Activated T-helper 2 cell treated with anti-CD3 and anti-CD28 coated beads, Interferon-gamma antibody, Interleukin-2, Interleukin-4, amounts not matched to agents 10 μg/mL and 5 μg/mL and 100 μg/mL, durations not matched to agents 14 hours and 24 hours and 36 hours (primary cell): ENCODE measurements around the gene ZC3H7B. TPM values are rescaled to one million over a fixed set of nuclear protein-coding genes. Genes with fewer than 3 reads are reported as not detected.

Experiments used
- DNase-seq: peaks from one replicate; pipeline ENCODE4 v3.0.0; 2021; ENCODE audit warnings: low spot score
- H3K27ac Mint-ChIP-seq: one replicate; pipeline ENCODE4 v1.8.0; 2021; ENCODE audit warnings: mixed read lengths
- H3K27me3 Mint-ChIP-seq: one replicate; pipeline ENCODE4 v1.8.0; 2021; ENCODE audit warnings: low read depth, mixed read lengths
- H3K36me3 Mint-ChIP-seq: one replicate; pipeline ENCODE4 v1.8.0; 2021; ENCODE audit warnings: low read depth, mixed read lengths
- H3K4me1 Mint-ChIP-seq: one replicate; pipeline ENCODE4 v1.8.0; 2021; ENCODE audit warnings: low read depth, mixed read lengths
- H3K4me3 Mint-ChIP-seq: one replicate; pipeline ENCODE4 v1.8.0; 2021; ENCODE audit warnings: low read depth, mild to moderate bottlenecking, moderate library complexity, mixed read lengths
- H3K9me3 Mint-ChIP-seq: one replicate; pipeline ENCODE4 v1.8.0; 2021; ENCODE audit warnings: mixed read lengths
- intact Hi-C: fragments of 100-400 bp; cut with micrococcal nuclease; formaldehyde crosslinking; loops from one replicate; pipeline ENCODE4 v1.15.1; 2023
- total RNA-seq: library from RNA; stranded (reverse); gene quantifications from 2 replicates; pipeline ENCODE4 v1.2.3, GENCODE V29; 2022

ZC3H7B gene
- total RNA-seq, 1 donor from 2014 or later: 66.0 TPM

- H3K27me3 Mint-ChIP-seq: no peaks in the 10 kb centered on the region
- no peak for DNase-seq
- no peaks in the 10 kb centered on the region for H3K9me3 Mint-ChIP-seq
- no peak overlapping the region for H3K4me3 Mint-ChIP-seq
- no peak overlapping the region for H3K27ac Mint-ChIP-seq
- peaks cover 2% of the 10 kb centered on the region for H3K4me1 Mint-ChIP-seq
- intact Hi-C loops: no loop called here
- H3K36me3 Mint-ChIP-seq: peaks cover 45% of the 10 kb centered on the region
These were observed 39.0 kb downstream of the ZC3H7B start for GRCh38 chr22:41340357-41340756.

GRCh38 chr22:41341012-41341411, 39.7 kb downstream of the ZC3H7B start:
- no peak for DNase-seq
- Mint-ChIP-seq H3K36me3 (peaks cover 39% of the 10 kb centered on the region), H3K27me3 (no peaks in the 10 kb centered on the region), H3K27ac (no peak overlapping the region), H3K9me3 (no peaks in the 10 kb centered on the region), H3K4me1 (no peaks in the 10 kb centered on the region), H3K4me3 (no peak overlapping the region)
- intact Hi-C loops: no loop called here

DNA sequence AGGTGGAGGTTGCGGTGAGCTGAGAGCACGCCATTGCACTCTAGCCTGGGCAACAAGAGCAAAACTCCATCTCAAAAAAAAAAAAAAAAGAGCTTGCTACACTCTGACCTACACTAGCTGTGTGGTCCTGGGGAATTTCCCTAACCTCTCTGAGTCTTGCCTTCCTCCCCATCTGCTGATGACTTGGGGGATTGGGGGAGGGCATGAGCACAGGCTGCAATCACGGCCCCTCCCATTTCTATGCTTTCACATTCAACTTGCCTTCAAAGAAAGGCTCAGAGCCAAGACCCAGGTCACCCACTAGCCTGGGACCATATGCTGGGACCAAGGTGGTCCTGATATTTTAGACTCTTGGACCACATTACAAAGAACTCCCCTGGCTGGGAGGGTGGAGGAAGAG, 40.7 kb downstream of the ZC3H7B start:
- H3K27ac Mint-ChIP-seq: peak overlapping the region; percentile 38
- H3K9me3 Mint-ChIP-seq: no peaks in the 10 kb centered on the region
- H3K27me3 Mint-ChIP-seq: no peaks in the 10 kb centered on the region
- intact Hi-C loops: no loop called here
- no peaks in the 10 kb centered on the region for H3K4me1 Mint-ChIP-seq
- DNase-seq: no peak
- peaks cover 42% of the 10 kb centered on the region for H3K36me3 Mint-ChIP-seq
- no peak overlapping the region for H3K4me3 Mint-ChIP-seq

DNA sequence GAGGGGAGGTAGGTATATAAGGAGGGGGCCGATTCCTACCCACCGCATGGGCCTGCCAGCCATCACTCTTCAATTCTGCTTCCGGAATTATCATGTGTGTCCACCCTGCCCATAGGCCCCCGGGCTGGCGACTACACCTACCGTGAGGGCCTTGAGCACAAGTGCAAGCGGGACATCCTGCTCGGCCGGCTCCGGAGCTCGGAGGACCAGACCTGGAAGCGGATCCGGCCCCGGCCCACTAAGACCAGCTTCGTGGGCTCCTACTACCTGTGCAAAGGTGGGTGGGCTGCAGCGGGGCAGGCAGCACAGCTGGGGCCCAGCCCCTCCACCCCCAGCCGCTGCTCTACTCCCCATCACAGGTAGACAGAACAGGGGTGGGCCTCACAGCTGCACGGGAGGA, 42.0 kb downstream of the ZC3H7B start:
- H3K36me3 Mint-ChIP-seq: peaks cover 50% of the 10 kb centered on the region

DNA sequence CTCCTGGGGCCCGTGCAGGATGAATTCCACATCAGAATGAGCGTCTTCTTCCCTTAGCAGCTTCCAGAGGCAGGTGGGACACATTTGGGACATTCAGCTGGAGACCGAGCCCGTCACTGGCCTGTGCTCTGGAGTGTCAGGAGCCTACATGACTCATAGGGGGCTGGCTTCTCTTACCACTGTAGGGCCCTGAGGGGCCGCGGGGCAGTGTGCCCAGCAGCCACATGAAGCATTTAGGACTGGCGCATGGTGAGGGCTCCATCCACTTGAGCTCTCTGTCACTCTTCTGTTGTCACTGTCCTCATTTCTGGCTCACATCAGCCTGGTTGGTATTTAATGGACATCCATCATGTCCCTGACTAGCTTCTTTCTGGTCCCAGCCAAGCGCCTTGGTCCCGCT, 42.4 kb downstream of the ZC3H7B start:
- H3K4me3 Mint-ChIP-seq: no peak overlapping the region
- intact Hi-C loops: no loop called here
- no peak overlapping the region for H3K27ac Mint-ChIP-seq
- H3K4me1 Mint-ChIP-seq: no peaks in the 10 kb centered on the region
- no peaks in the 10 kb centered on the region for H3K27me3 Mint-ChIP-seq
- no peaks in the 10 kb centered on the region for H3K9me3 Mint-ChIP-seq
- DNase-seq: no peak
- H3K36me3 Mint-ChIP-seq: peaks cover 48% of the 10 kb centered on the region

More for the DNA sequence above, 42.0 kb downstream of the ZC3H7B start:
- H3K4me1 Mint-ChIP-seq: no peaks in the 10 kb centered on the region
- no peak for DNase-seq
- no peaks in the 10 kb centered on the region for H3K27me3 Mint-ChIP-seq
- intact Hi-C loops: no loop called here
- H3K9me3 Mint-ChIP-seq: no peaks in the 10 kb centered on the region
- no peak overlapping the region for H3K4me3 Mint-ChIP-seq
- H3K27ac Mint-ChIP-seq: no peak overlapping the region

GRCh38 chr22:41344189-41344788, 43.0 kb downstream of the ZC3H7B start:
- H3K36me3 Mint-ChIP-seq: peaks cover 44% of the 10 kb centered on the region
- no peak overlapping the region for H3K27ac Mint-ChIP-seq
- no peaks in the 10 kb centered on the region for H3K9me3 Mint-ChIP-seq
- H3K4me3 Mint-ChIP-seq: no peak overlapping the region
- intact Hi-C loops: no loop called here
- H3K4me1 Mint-ChIP-seq: no peaks in the 10 kb centered on the region
- H3K27me3 Mint-ChIP-seq: no peaks in the 10 kb centered on the region
- DNase-seq: no peak

- intact Hi-C loops: no loop called here
- H3K4me1 Mint-ChIP-seq: no peaks in the 10 kb centered on the region
- DNase-seq: no peak
- H3K9me3 Mint-ChIP-seq: no peaks in the 10 kb centered on the region
- no peak overlapping the region for H3K4me3 Mint-ChIP-seq
- no peak overlapping the region for H3K27ac Mint-ChIP-seq
- no peaks in the 10 kb centered on the region for H3K27me3 Mint-ChIP-seq
- H3K36me3 Mint-ChIP-seq: peaks cover 48% of the 10 kb centered on the region
These were observed 44.5 kb downstream of the ZC3H7B start for GRCh38 chr22:41345807-41346335.

- DNase-seq: no peak
These were observed 45.9 kb downstream of the ZC3H7B start for GRCh38 chr22:41347066-41347859.

GRCh38 chr22:41348964-41349484, 47.7 kb downstream of the ZC3H7B start:
- Mint-ChIP-seq H3K27me3 (no peaks in the 10 kb centered on the region), H3K4me1 (no peaks in the 10 kb centered on the region), H3K27ac (no peak overlapping the region), H3K36me3 (peaks cover 46% of the 10 kb centered on the region), H3K9me3 (no peaks in the 10 kb centered on the region), H3K4me3 (no peak overlapping the region)
- intact Hi-C loops: no loop called here
- no peak for DNase-seq

More at GRCh38 chr22:41347066-41347859, 45.9 kb downstream of the ZC3H7B start:
- no peak overlapping the region for H3K4me3 Mint-ChIP-seq
- peaks cover 49% of the 10 kb centered on the region for H3K36me3 Mint-ChIP-seq
- H3K27ac Mint-ChIP-seq: no peak overlapping the region
- H3K9me3 Mint-ChIP-seq: no peaks in the 10 kb centered on the region
- intact Hi-C loops: no loop called here
- H3K4me1 Mint-ChIP-seq: no peaks in the 10 kb centered on the region
- H3K27me3 Mint-ChIP-seq: no peaks in the 10 kb centered on the region

DNA sequence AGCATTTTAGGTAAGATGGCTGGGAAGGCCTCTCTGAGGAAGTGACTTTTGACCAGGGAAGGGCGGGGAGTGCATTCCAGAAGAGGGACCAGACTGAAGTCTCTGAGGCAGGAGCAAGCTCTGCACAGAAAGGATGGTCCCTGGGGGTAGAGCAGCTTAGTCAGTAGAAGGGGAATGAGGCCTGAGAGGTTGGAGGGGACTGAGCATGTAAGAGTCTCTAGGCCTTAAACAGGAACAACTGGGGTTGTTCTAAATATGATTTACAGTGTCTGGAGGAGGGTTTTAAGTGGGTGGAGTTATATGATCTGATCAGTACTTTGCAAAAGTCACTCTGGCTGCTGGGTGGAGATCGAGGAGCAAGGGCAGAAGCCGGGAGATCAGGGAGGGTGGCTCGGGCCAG, 48.8 kb downstream of the ZC3H7B start:
- H3K27me3 Mint-ChIP-seq: no peaks in the 10 kb centered on the region
- no peak overlapping the region for H3K27ac Mint-ChIP-seq
- no peak overlapping the region for H3K4me3 Mint-ChIP-seq
- no peaks in the 10 kb centered on the region for H3K4me1 Mint-ChIP-seq
- no peaks in the 10 kb centered on the region for H3K9me3 Mint-ChIP-seq
- intact Hi-C loops: no loop called here
- H3K36me3 Mint-ChIP-seq: peaks cover 46% of the 10 kb centered on the region
- no peak for DNase-seq

DNA sequence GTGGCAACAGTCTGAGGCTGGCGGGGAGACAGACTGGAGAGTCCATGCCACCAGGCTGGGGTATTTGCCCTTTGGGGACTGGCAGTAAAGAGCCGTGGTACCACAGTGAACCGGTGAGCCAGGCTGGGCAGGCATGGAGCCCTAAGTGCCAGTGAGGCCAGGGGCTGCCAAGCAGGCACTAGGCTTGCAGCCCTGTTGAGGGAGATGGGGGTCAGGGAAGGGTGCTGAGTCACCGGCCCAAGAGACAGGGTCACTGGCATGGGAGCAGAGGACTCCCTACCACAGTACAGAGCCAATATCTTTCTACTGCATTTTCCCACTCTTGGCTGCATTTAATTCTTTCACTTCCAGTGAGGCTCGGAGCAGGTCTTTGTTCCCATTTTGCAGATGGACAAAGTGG, 49.7 kb downstream of the ZC3H7B start:
- Mint-ChIP-seq H3K9me3 (no peaks in the 10 kb centered on the region), H3K36me3 (peaks cover 45% of the 10 kb centered on the region), H3K4me1 (no peaks in the 10 kb centered on the region), H3K27me3 (no peaks in the 10 kb centered on the region), H3K27ac (no peak overlapping the region), H3K4me3 (no peak overlapping the region)
- no peak for DNase-seq
- intact Hi-C loops: no loop called here

DNA sequence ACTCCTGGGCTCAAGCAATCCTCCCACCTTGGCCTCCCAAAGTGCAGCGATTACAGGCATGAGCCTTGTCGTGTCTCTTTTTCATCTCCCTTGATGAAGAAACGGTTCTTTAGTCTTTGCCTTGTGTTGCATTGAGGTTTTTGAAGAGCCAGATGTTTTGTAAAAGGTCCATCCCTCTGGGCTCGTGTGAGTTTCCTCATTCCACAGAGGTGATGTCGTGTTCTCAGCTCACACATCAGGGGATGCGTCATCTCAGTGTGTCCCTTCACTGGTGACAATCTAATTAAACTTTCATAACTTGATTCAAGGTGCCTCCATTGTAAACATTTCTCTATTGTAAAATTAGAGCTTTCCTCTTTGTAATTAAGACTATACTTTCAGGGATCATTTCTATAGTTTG, 50.7 kb downstream of the ZC3H7B start:
- Mint-ChIP-seq H3K36me3 (peaks cover 41% of the 10 kb centered on the region), H3K27ac (no peak overlapping the region), H3K4me3 (no peak overlapping the region), H3K27me3 (no peaks in the 10 kb centered on the region), H3K9me3 (no peaks in the 10 kb centered on the region), H3K4me1 (no peaks in the 10 kb centered on the region)
- intact Hi-C loops: no loop called here
- DNase-seq: no peak
